Endodermal cell (in vitro differentiated cells): ENCODE data around the gene MGAT5B. TPM values are rescaled to one million over a fixed set of nuclear protein-coding genes. Genes with fewer than 3 reads are reported as not detected.

Experiments used
- DNase-seq: peaks from one replicate; pipeline ENCODE4 v3.0.0-alpha.2; 2017
- H3K27ac ChIP-seq: 2 replicates; pipeline ENCODE4 v1.5.1; 2013; ENCODE audit warnings: mild to moderate bottlenecking, low read depth, low read length, moderate library complexity
- H3K27me3 ChIP-seq: 2 replicates; pipeline ENCODE4 v1.6.1; 2013; ENCODE audit warnings: mild to moderate bottlenecking, low read length, moderate library complexity; ENCODE audit not compliant: insufficient read depth, control insufficient read depth, poor library complexity, severe bottlenecking
- H3K36me3 ChIP-seq: 2 replicates; pipeline ENCODE4 v1.7.0; 2013; ENCODE audit warnings: mild to moderate bottlenecking, low read length, moderate library complexity; ENCODE audit not compliant: control insufficient read depth, insufficient read depth
- H3K4me1 ChIP-seq: one replicate; pipeline ENCODE4 v1.7.0; 2013; ENCODE audit warnings: low read length; ENCODE audit not compliant: control insufficient read depth, insufficient read depth
- H3K4me3 ChIP-seq: 2 replicates; pipeline ENCODE4 v1.5.1; 2013; ENCODE audit warnings: mild to moderate bottlenecking, low read length, moderate library complexity
- H3K9ac ChIP-seq: 2 replicates; pipeline ENCODE4 v1.6.1; 2013; ENCODE audit warnings: mild to moderate bottlenecking, low read length, moderate library complexity; ENCODE audit not compliant: poor library complexity, severe bottlenecking; ENCODE audit errors: extremely low read depth
- H3K9me3 ChIP-seq: 2 replicates; pipeline ENCODE4 v1.6.1; 2013; ENCODE audit warnings: mild to moderate bottlenecking, low read length, moderate library complexity; ENCODE audit not compliant: control insufficient read depth
- H3K27ac Mint-ChIP-seq: 2 replicates; pipeline ENCODE4 v1.8.0; 2020; ENCODE audit warnings: mixed read lengths
- H3K27me3 Mint-ChIP-seq: 2 replicates; pipeline ENCODE4 v1.8.0; 2021; ENCODE audit warnings: mild to moderate bottlenecking, mixed read lengths; ENCODE audit not compliant: insufficient read depth
- H3K36me3 Mint-ChIP-seq: 2 replicates; pipeline ENCODE4 v1.8.0; 2020; ENCODE audit warnings: low read depth, mixed read lengths
- H3K4me1 Mint-ChIP-seq: 2 replicates; pipeline ENCODE4 v1.8.0; 2020; ENCODE audit warnings: mixed read lengths
- H3K4me3 Mint-ChIP-seq: 2 replicates; pipeline ENCODE4 v1.8.0; 2020; ENCODE audit warnings: mild to moderate bottlenecking, moderate library complexity, mixed read lengths
- H3K9me3 Mint-ChIP-seq: 2 replicates; pipeline ENCODE4 v1.8.0; 2020; ENCODE audit warnings: mild to moderate bottlenecking, mixed read lengths
- WGBS, 2 experiments: methylation state at CpG; one replicate each; pipeline versions ENCODE4 v1.1.5 to v1.1.7; 2013; ENCODE audit warnings: missing lambda C conversion rate in 2 of 2, mixed read lengths in 1 of 2; ENCODE audit not compliant: insufficient coverage in 1 of 2, insufficient read length in 1 of 2; 5-methylcytosine and 5-hydroxymethylcytosine counted together
- total RNA-seq, 2 donors: library from RNA; stranded (reverse); fragmentation: NEBNext Ultra II Directional in 1 of 2; extraction: Animal tissue kit (Norgen Biotek cat#: 25700) in 1 of 2; gene quantifications; 2 replicates in 1 of 2; 3 replicates in 1 of 2; pipeline ENCODE4 v1.2.1, GENCODE V29; 2021
- TF ChIP-seq, protein P1 (sequence below): fragments of 200-600 bp; sonication (generic); conservative IDR thresholded peaks from 2 replicates; pipeline ENCODE4 v1.5.0; 2021; ENCODE audit warnings: antibody characterized with exemption, mild to moderate bottlenecking

MGAT5B gene
- total RNA-seq, 2 donors from 2014 or later, result 2.9 to 3.3 TPM

DNA sequence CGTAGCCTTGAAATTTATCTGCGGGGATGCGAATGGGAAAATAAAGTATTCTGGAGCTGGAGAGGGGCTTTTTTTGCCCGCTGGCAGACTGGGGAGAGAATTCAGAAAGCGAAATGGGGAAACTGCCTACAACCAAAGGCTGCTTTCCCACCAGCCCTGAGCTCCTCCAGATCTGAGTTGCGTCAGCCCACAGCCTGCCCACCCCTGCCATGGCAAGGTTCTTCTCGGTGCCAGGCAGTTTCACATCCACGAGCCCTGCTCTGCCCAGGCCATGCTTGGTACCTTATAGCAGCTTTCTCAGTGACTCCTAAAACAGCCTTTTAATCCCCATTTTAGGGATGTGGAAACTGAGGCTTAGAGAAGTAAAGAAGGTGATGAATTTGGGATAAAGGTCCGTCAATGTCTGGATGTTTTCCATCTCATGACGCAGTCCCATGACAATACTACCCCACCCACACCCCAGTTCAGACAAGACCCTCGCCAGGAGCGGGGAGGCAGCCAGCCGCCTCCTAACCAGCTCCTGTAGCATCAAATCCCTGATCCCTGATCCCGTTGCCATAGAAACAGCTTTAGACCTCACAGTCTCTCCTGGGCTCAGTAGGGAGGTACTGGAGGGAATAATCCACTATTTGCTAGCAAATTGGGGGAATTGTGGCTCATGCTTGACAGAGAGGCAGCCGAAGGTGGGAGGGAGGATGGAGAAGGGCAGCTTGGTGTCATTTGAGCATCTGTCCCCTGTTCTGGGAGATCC, 113.5 kb downstream of the MGAT5B start:
- H3K9me3 Mint-ChIP-seq, result peaks cover 27% of the 10 kb centered on the region
- Histone ChIP-seq H3K4me1 (no peaks in the 10 kb centered on the region), H3K9ac (no peak overlapping the region), H3K9me3 (peaks cover 16% of the 10 kb centered on the region), H3K36me3 (no peaks in the 10 kb centered on the region), H3K27ac (no peak overlapping the region), H3K27me3 (no peaks in the 10 kb centered on the region), H3K4me3 (no peak overlapping the region)
- peaks cover 2% of the 10 kb centered on the region for H3K36me3 Mint-ChIP-seq
- TF ChIP-seq, protein P1, sequence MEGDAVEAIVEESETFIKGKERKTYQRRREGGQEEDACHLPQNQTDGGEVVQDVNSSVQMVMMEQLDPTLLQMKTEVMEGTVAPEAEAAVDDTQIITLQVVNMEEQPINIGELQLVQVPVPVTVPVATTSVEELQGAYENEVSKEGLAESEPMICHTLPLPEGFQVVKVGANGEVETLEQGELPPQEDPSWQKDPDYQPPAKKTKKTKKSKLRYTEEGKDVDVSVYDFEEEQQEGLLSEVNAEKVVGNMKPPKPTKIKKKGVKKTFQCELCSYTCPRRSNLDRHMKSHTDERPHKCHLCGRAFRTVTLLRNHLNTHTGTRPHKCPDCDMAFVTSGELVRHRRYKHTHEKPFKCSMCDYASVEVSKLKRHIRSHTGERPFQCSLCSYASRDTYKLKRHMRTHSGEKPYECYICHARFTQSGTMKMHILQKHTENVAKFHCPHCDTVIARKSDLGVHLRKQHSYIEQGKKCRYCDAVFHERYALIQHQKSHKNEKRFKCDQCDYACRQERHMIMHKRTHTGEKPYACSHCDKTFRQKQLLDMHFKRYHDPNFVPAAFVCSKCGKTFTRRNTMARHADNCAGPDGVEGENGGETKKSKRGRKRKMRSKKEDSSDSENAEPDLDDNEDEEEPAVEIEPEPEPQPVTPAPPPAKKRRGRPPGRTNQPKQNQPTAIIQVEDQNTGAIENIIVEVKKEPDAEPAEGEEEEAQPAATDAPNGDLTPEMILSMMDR, result no peak
- 88 to 96% methylated on average over 6 to 15 of the region's 15 CpGs for WGBS, 2 experiments
- H3K27ac Mint-ChIP-seq, result no peak overlapping the region
- peaks cover 3% of the 10 kb centered on the region for H3K4me1 Mint-ChIP-seq
- peaks cover 6% of the 10 kb centered on the region for H3K27me3 Mint-ChIP-seq
- H3K4me3 Mint-ChIP-seq, result no peak overlapping the region
- no peak for DNase-seq

DNA sequence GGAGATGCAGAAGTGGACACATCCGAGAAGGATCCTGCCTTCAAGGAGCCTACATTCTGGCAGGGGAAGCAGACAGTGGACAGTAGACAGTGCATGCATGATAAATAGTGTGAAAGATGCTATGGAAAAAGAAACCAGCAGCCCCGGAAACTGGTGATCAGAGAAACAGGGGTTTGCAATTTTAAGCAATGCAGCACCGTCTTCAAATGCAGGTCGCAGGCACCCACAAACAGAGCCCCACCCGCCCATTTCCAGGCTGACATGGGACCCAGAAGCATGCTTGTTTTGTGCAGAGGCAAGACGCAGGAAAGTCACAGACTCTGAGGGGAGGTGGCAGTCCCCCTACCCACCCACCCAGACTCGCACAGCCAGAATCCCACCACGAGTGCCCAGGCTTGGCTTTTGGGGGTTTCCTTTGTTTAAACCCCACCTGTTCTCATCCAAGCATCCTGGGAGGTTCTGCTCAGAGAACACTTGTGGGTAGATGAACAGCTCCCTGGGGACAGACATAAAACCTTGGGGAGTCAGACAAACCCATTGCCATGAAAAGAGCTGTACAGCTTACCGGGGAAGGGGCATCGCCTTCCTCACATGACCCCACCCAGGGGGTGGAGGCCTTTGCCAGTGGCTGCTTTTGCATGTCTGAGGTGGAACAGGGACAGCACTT, 114.3 kb downstream of the MGAT5B start:
- DNase-seq, result no peak
- H3K9ac ChIP-seq, result no peak overlapping the region
- H3K4me3 Mint-ChIP-seq, result no peak overlapping the region
- H3K4me3 ChIP-seq, result no peak overlapping the region
- peaks cover 4% of the 10 kb centered on the region for H3K27me3 Mint-ChIP-seq
- no peaks in the 10 kb centered on the region for H3K27me3 ChIP-seq
- H3K27ac Mint-ChIP-seq, result no peak overlapping the region
- TF ChIP-seq, protein P1, result no peak
- H3K4me1 ChIP-seq, result no peaks in the 10 kb centered on the region
- H3K4me1 Mint-ChIP-seq, result peaks cover 3% of the 10 kb centered on the region
- H3K36me3 ChIP-seq, result no peaks in the 10 kb centered on the region
- 93 to 94% methylated on average over 8 to 10 of the region's 10 CpGs for WGBS, 2 experiments
- peaks cover 2% of the 10 kb centered on the region for H3K36me3 Mint-ChIP-seq
- peaks cover 19% of the 10 kb centered on the region for H3K9me3 Mint-ChIP-seq
- H3K27ac ChIP-seq, result no peak overlapping the region
- H3K9me3 ChIP-seq, result peaks cover 11% of the 10 kb centered on the region

DNA sequence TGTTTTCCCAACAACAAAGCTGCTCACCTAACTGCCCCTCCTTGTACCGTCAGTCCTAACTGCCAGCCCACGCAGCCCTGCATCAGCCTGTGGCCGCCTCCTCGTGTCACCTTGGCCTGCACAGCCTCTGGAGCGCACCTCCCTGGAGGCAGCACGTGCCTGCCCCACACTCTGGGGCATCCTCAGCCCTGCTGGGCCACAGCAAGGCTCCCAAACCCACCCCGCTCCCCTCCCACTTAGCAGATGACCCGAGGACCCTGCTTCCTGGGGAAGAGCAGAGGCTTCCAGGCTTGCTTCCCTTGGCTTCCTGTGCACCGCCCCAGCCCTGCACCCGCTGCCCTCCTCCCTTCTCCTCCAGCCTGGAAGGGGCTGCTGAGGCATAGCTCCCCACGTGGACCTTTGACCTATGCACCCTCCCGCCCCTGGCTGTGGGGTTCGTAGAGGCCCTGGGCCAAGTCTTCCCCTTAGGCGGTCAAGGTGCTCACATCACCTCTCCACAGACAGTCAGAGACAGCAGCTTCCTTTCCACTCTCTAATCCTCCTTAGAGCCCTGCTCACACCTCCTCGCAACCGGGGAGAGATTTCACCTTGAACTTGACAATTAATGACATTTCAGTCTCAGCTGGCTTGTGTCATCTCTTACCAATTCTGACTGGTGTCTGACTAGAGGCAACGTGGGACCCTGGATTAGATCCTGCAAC, 115.0 kb downstream of the MGAT5B start:
- TF ChIP-seq, protein P1, result no peak
- no peak for DNase-seq
- Histone ChIP-seq H3K4me3 (no peak overlapping the region), H3K9me3 (peaks cover 4% of the 10 kb centered on the region), H3K27ac (no peak overlapping the region), H3K9ac (no peak overlapping the region), H3K27me3 (no peaks in the 10 kb centered on the region), H3K36me3 (no peaks in the 10 kb centered on the region), H3K4me1 (no peaks in the 10 kb centered on the region)
- peaks cover 4% of the 10 kb centered on the region for H3K27me3 Mint-ChIP-seq
- H3K27ac Mint-ChIP-seq, result no peak overlapping the region
- H3K36me3 Mint-ChIP-seq, result no peaks in the 10 kb centered on the region
- no peak overlapping the region for H3K4me3 Mint-ChIP-seq
- WGBS, 2 experiments, result 68 to 75% methylated on average over 10 to 17 of the region's 17 CpGs
- peaks cover 3% of the 10 kb centered on the region for H3K4me1 Mint-ChIP-seq
- peaks cover 13% of the 10 kb centered on the region for H3K9me3 Mint-ChIP-seq
